ENCODE results near the gene DNAH17.
A peak's percentile ranks its signal among the peaks of the same experiment; 100 is the strongest.

Gene DNAH17

GRCh38 chr17:78624324-78625151 lies 47.3 kb upstream of the DNAH17 start (continued):
- TF ChIP-seq ZNF354C (tag by site-specific recombination; IDR thresholded peaks at IDR 0.05; ENCODE audit: borderline replicate concordance, low read depth) = no peak
- TF ChIP-seq MZF1 (tag by site-specific recombination; IDR thresholded peaks at IDR 0.05; ENCODE audit: borderline replicate concordance) = peak; percentile 40; the same call in 1 of the 2 replicates
- TF ChIP-seq ZNF341 (tag by site-specific recombination; IDR thresholded peaks at IDR 0.05; ENCODE audit: low read depth) = peak; percentile 27; the same call in 1 of the 2 replicates
- TF ChIP-seq KLF7 (tag by site-specific recombination; IDR thresholded peaks at IDR 0.05; ENCODE audit: borderline replicate concordance) = 0 out of 2 replicates have a peak, but pooled peaks have one; percentile 33
- TF ChIP-seq ZNF2 (tag by site-specific recombination; IDR thresholded peaks at IDR 0.05) = 0 out of 2 replicates have a peak, but pooled peaks have one; percentile 49
- TF ChIP-seq KLF1 (tag by site-specific recombination; IDR thresholded peaks at IDR 0.05) = peak; percentile 98
- TF ChIP-seq PRDM10 (tag by site-specific recombination; IDR thresholded peaks at IDR 0.05) = no peak

- TF ChIP-seq ZNF292 (tag by site-specific recombination; IDR thresholded peaks at IDR 0.05; ENCODE audit: borderline replicate concordance, low read depth) (no peak), ZSCAN30 (tag by site-specific recombination; IDR thresholded peaks at IDR 0.05) (no peak), BCL6B (tag by site-specific recombination; IDR thresholded peaks at IDR 0.05) (no peak), ZSCAN23 (tag by site-specific recombination; IDR thresholded peaks at IDR 0.05) (no peak), ZNF23 (tag by site-specific recombination; IDR thresholded peaks at IDR 0.05; ENCODE audit: borderline replicate concordance) (no peak), SETDB1 (IDR thresholded peaks at IDR 0.05; ENCODE audit: insufficient read length, low read length) (no peak), HOXD13 (CRISPR knock-in tag; IDR thresholded peaks at IDR 0.05; ENCODE audit: borderline replicate concordance) (no peak), ZNF350 (tag by site-specific recombination; IDR thresholded peaks at IDR 0.05) (no peak), SCRT1 (tag by site-specific recombination; IDR thresholded peaks at IDR 0.05; ENCODE audit: borderline replicate concordance) (no peak), ZNF654 (tag by site-specific recombination; IDR thresholded peaks at IDR 0.05; ENCODE audit: low read depth) (no peak), ZNF658 (tag by site-specific recombination; IDR thresholded peaks at IDR 0.05) (no peak), REPIN1 (tag by site-specific recombination; IDR thresholded peaks at IDR 0.05; ENCODE audit: low read depth) (no peak), ZNF335 (tag by site-specific recombination; conservative IDR thresholded peaks at IDR 0.05) (no peak), ZBTB6 (tag by site-specific recombination; IDR thresholded peaks at IDR 0.05) (no peak)
- no peaks in the 10 kb centered on the region for H3K36me3 ChIP-seq (ENCODE audit: control insufficient read depth in 2 of 2, insufficient read depth in 1 of 2, low read length in 2 of 2)
- CTCF ChIA-PET = no interaction called here
- no peak overlapping the region for H3K4me3 ChIP-seq (ENCODE audit: low read depth, low read length)
- H3K9me3 ChIP-seq (ENCODE audit: control insufficient read depth, insufficient read depth, low read depth, low read length) = no peaks in the 10 kb centered on the region
- H3K27ac ChIP-seq (ENCODE audit: extremely low read depth, low read depth, low read length) = no peak overlapping the region
- POLR2A ChIA-PET = no interaction called here
- no peaks in the 10 kb centered on the region for H3K4me1 ChIP-seq (ENCODE audit: control insufficient read depth, insufficient read depth, low read length)
Measured at GRCh38 chr17:78623541-78623940, 46.3 kb upstream of the DNAH17 start.

Data from HEK293 (cell line).